ENCODE measurements around the gene EXOC6.

DNA sequence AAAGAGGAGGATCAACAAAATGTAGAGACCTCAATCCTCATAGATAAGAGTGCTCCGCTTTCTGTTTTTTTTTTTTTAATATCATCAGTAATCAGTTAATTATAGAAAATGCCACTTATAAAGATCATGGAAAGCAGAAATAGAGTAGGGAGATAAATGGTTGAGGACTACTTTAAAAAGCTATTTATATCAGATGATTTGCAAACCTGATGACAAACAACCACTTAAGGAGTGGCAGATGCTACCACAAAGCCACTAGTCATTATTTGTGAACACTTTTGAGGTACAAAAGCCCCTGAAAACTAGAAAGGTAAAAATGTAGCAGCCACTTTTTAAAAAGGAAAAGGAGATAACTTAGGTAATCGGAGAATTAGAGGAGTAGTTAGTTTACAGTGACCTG lies 113.3 kb downstream of the EXOC6 start:
- TF ChIP-seq POLR2AphosphoS5 (IDR thresholded peaks at IDR 0.05) (no peak), POLR2A (IDR thresholded peaks at IDR 0.05) (no peak)
- TF ChIP-seq, protein P1, sequence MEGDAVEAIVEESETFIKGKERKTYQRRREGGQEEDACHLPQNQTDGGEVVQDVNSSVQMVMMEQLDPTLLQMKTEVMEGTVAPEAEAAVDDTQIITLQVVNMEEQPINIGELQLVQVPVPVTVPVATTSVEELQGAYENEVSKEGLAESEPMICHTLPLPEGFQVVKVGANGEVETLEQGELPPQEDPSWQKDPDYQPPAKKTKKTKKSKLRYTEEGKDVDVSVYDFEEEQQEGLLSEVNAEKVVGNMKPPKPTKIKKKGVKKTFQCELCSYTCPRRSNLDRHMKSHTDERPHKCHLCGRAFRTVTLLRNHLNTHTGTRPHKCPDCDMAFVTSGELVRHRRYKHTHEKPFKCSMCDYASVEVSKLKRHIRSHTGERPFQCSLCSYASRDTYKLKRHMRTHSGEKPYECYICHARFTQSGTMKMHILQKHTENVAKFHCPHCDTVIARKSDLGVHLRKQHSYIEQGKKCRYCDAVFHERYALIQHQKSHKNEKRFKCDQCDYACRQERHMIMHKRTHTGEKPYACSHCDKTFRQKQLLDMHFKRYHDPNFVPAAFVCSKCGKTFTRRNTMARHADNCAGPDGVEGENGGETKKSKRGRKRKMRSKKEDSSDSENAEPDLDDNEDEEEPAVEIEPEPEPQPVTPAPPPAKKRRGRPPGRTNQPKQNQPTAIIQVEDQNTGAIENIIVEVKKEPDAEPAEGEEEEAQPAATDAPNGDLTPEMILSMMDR (IDR thresholded peaks at IDR 0.05) = no peak
